K562 (cell line): Measurements from ENCODE around the gene TMEM184C. TPM values are rescaled to one million over a fixed set of nuclear protein-coding genes. Genes with fewer than 3 reads are reported as not detected.

Source experiments
- ATF1 ChIP-seq, 2 experiments: fragments of 450-650 bp in 1 of 2; IDR thresholded peaks; 2 replicates each; pipeline ENCODE4 v1.6.1; 2016; ENCODE audit warnings: missing compliant biosample characterization in 1 of 2, missing genetic modification characterization in 1 of 2
- CXXC5 ChIP-seq: fragments of 250-450 bp; sonication (Bioruptor Pico); IDR thresholded peaks from 2 replicates; pipeline ENCODE4 v1.8.0; 2022; ENCODE audit warnings: inconsistent platforms, mild to moderate bottlenecking, moderate library complexity
- POLR2AphosphoS2 ChIP-seq: IDR thresholded peaks from 2 replicates; pipeline ENCODE4 v1.6.1; 2012; ENCODE audit warnings: low read length, improper control_type of control experiment
- POLR2AphosphoS5 ChIP-seq: IDR thresholded peaks from 2 replicates; pipeline ENCODE4 v1.6.1; 2011; ENCODE audit warnings: mild to moderate bottlenecking, low read depth, low read length, moderate library complexity; ENCODE audit not compliant: control insufficient read depth, insufficient read depth
- SAP30 ChIP-seq: fragments of 200-600 bp; sonication (generic); IDR thresholded peaks from 2 replicates; pipeline ENCODE4 v1.6.1; 2012; ENCODE audit warnings: borderline replicate concordance, low read depth, mild to moderate bottlenecking, moderate library complexity, low read length, control low read depth, inconsistent platforms; ENCODE audit not compliant: insufficient read depth, poor library complexity, severe bottlenecking
- TOE1 ChIP-seq, 2 experiments: fragments of 450-650 bp in 1 of 2; sonication (generic) in 1 of 2; formaldehyde crosslinking in 1 of 2; IDR thresholded peaks; 2 replicates each; pipeline versions ENCODE4 v1.7.1 to v1.8.0; 2016 to 2022; ENCODE audit warnings: borderline replicate concordance in 2 of 2, mild to moderate bottlenecking in 2 of 2, antibody characterized with exemption in 1 of 2, inconsistent platforms in 1 of 2, low read depth in 1 of 2, missing genetic modification reagents in 1 of 2, moderate library complexity in 1 of 2
- ZNF12 ChIP-seq: sonication (generic); formaldehyde crosslinking; IDR thresholded peaks from 2 replicates; pipeline ENCODE4 v1.4.0; 2020; ENCODE audit warnings: mild to moderate bottlenecking, missing genetic modification reagents
- ZNF224 ChIP-seq: sonication (generic); formaldehyde crosslinking; IDR thresholded peaks from 2 replicates; pipeline ENCODE4 v1.8.0; 2022; ENCODE audit warnings: mild to moderate bottlenecking, missing genetic modification reagents
- polyA plus RNA-seq, 8 experiments: library from polyadenylated mRNA; depleted of rRNA in 4 of 8; stranded (reverse) in 5 of 8; unstranded in 3 of 8; fragments of >200 nt; fragmentation: Nextera tagmentation in 2 of 8; fragmentation: Illumina TruSeq in 1 of 8; extraction: Ambion mirVana in 2 of 8; extraction: Trizol in 1 of 8; gene quantifications; 2 replicates each; pipeline versions ENCODE4 v1.2.1 to v1.2.3, GENCODE V29; 2011 to 2014; ENCODE audit warnings: inconsistent platforms in 1 of 8, missing spikeins in 1 of 8
- total RNA-seq, 7 experiments: library from RNA; depleted of rRNA in 6 of 7; stranded (reverse); fragments of >200 nt in 6 of 7; fragmentation: Illumina TruSeq in 2 of 7; extraction: Trizol in 2 of 7; gene quantifications; 2 replicates each; pipeline versions ENCODE4 v1.2.1 to v1.2.3, GENCODE V29; 2011 to 2021; ENCODE audit warnings: low replicate concordance in 1 of 7
- TF ChIP-seq, protein P1 (sequence below): fragments of 200-600 bp; sonication (generic); IDR thresholded peaks from one replicate; pipeline ENCODE4 v1.6.1; 2012; ENCODE audit warnings: mild to moderate bottlenecking, low read depth, low read length, inconsistent platforms

Gene TMEM184C
- total and polyA plus RNA-seq, 9 of the 15 experiments (the other 6 are each of a cell fraction or from before 2014, with no cell fraction given), result 3.9 to 24.2 (median 18.2) TPM

DNA sequence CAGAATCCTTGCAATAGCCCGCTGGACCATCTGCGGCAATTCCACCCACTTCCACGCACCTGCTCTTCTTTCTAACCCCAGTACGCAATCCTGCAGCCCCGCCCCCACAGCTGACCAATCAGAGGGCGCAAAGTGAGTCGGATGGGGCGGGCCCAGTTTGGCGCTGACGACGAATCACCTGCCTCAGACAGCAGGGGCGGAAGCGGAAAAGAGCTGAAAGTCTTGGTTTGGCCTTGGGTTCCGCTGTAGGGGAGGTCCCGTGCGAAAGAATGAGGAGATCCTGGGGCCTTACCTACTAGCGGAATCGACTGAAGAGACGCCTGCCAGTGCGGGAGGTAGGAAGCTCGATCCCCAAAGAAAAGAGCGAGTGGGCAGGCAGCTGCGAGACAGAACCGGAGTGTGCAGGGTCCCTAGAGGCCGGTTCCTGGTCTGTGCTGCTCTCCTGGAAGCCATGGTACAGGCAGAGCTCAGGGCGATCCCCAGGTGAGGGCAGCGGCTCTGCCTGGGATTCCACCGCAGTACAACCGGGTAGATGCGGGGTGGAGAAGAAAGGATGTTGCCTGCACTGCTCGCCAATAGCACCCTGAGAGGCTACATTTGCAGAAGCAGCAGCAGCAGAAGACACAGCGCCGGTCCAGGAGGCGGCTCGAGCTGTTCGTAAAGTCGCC, at the start of gene TMEM184C (continued):
- TF ChIP-seq, protein P1, sequence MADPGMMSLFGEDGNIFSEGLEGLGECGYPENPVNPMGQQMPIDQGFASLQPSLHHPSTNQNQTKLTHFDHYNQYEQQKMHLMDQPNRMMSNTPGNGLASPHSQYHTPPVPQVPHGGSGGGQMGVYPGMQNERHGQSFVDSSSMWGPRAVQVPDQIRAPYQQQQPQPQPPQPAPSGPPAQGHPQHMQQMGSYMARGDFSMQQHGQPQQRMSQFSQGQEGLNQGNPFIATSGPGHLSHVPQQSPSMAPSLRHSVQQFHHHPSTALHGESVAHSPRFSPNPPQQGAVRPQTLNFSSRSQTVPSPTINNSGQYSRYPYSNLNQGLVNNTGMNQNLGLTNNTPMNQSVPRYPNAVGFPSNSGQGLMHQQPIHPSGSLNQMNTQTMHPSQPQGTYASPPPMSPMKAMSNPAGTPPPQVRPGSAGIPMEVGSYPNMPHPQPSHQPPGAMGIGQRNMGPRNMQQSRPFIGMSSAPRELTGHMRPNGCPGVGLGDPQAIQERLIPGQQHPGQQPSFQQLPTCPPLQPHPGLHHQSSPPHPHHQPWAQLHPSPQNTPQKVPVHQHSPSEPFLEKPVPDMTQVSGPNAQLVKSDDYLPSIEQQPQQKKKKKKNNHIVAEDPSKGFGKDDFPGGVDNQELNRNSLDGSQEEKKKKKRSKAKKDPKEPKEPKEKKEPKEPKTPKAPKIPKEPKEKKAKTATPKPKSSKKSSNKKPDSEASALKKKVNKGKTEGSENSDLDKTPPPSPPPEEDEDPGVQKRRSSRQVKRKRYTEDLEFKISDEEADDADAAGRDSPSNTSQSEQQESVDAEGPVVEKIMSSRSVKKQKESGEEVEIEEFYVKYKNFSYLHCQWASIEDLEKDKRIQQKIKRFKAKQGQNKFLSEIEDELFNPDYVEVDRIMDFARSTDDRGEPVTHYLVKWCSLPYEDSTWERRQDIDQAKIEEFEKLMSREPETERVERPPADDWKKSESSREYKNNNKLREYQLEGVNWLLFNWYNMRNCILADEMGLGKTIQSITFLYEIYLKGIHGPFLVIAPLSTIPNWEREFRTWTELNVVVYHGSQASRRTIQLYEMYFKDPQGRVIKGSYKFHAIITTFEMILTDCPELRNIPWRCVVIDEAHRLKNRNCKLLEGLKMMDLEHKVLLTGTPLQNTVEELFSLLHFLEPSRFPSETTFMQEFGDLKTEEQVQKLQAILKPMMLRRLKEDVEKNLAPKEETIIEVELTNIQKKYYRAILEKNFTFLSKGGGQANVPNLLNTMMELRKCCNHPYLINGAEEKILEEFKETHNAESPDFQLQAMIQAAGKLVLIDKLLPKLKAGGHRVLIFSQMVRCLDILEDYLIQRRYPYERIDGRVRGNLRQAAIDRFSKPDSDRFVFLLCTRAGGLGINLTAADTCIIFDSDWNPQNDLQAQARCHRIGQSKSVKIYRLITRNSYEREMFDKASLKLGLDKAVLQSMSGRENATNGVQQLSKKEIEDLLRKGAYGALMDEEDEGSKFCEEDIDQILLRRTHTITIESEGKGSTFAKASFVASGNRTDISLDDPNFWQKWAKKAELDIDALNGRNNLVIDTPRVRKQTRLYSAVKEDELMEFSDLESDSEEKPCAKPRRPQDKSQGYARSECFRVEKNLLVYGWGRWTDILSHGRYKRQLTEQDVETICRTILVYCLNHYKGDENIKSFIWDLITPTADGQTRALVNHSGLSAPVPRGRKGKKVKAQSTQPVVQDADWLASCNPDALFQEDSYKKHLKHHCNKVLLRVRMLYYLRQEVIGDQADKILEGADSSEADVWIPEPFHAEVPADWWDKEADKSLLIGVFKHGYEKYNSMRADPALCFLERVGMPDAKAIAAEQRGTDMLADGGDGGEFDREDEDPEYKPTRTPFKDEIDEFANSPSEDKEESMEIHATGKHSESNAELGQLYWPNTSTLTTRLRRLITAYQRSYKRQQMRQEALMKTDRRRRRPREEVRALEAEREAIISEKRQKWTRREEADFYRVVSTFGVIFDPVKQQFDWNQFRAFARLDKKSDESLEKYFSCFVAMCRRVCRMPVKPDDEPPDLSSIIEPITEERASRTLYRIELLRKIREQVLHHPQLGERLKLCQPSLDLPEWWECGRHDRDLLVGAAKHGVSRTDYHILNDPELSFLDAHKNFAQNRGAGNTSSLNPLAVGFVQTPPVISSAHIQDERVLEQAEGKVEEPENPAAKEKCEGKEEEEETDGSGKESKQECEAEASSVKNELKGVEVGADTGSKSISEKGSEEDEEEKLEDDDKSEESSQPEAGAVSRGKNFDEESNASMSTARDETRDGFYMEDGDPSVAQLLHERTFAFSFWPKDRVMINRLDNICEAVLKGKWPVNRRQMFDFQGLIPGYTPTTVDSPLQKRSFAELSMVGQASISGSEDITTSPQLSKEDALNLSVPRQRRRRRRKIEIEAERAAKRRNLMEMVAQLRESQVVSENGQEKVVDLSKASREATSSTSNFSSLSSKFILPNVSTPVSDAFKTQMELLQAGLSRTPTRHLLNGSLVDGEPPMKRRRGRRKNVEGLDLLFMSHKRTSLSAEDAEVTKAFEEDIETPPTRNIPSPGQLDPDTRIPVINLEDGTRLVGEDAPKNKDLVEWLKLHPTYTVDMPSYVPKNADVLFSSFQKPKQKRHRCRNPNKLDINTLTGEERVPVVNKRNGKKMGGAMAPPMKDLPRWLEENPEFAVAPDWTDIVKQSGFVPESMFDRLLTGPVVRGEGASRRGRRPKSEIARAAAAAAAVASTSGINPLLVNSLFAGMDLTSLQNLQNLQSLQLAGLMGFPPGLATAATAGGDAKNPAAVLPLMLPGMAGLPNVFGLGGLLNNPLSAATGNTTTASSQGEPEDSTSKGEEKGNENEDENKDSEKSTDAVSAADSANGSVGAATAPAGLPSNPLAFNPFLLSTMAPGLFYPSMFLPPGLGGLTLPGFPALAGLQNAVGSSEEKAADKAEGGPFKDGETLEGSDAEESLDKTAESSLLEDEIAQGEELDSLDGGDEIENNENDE, result no peak
- TF ChIP-seq TOE1 (IDR thresholded peaks at IDR 0.05; ENCODE audit: borderline replicate concordance), result no peak
- no peak for TF ChIP-seq TOE1 (CRISPR knock-in tag; IDR thresholded peaks at IDR 0.05; ENCODE audit: borderline replicate concordance, low read depth)
- no peak for TF ChIP-seq ZNF224 (CRISPR knock-in tag)
- peak; percentile 66 for TF ChIP-seq SAP30
- no peak for TF ChIP-seq POLR2AphosphoS2
- TF ChIP-seq CXXC5 (CRISPR knock-in tag), result peak; percentile 67
- no peak for TF ChIP-seq ATF1 (CRISPR knock-in tag; IDR thresholded peaks at IDR 0.05)
- TF ChIP-seq ATF1 (tag; IDR thresholded peaks at IDR 0.05), result peak; percentile 67; the same call in 1 of the 2 replicates
- peak; percentile 71; the same call in 1 of the 2 replicates for TF ChIP-seq POLR2AphosphoS5
- no peak for TF ChIP-seq ZNF12
